K562 (cell line): ENCODE measurements around the gene POU2F3. TPM values are rescaled to one million over a fixed set of nuclear protein-coding genes. Genes with fewer than 3 reads are reported as not detected.
A peak's percentile ranks its signal among the peaks of the same experiment; 100 is the strongest.

Experiments used
- ATAC-seq: fragments of 200-7000 bp; cut with Tn5 transposase; 3 replicates; pipeline ENCODE4 v1.9.1; 2020; ENCODE audit warnings: moderate library complexity
- BruUV-seq: library from RNA; stranded (reverse); fragments of 400-500 nt; replicated peaks from 2 replicates; lab custom pipeline; 2021; lab: Mats Ljungman, UMichigan
- CTCF ChIA-PET: fragments of 300-600 bp; formaldehyde crosslinking; extraction: SDS; loops from one replicate; lab custom pipeline; 2021; ENCODE audit warnings: low intra/inter-chr PET ratio; lab: Yijun Ruan, JAX
- POLR2A ChIA-PET: fragments of 300-600, 350-650 bp; sonication (Branson Sonifier 250); formaldehyde crosslinking; extraction: SDS; loops from one replicate; lab custom pipeline; 2021; ENCODE audit warnings: antibody characterized with exemption, inconsistent platforms; lab: Yijun Ruan, JAX
- DNase-seq, 4 experiments: peaks; one replicate each; pipeline versions ENCODE4 v3.0.0 to v3.0.0-alpha.2; 2011 to 2018; ENCODE audit warnings: low spot score in 3 of 4, mixed read lengths in 3 of 4; ENCODE audit errors: extremely low read depth in 1 of 4
- FAIRE-seq: peaks from 2 replicates; lab custom pipeline; 2011; peaks lifted over from hg19 to GRCh38; lab: Jason Lieb, UNC
- H2AFZ ChIP-seq: 2 replicates; pipeline ENCODE4 v1.6.0; 2011; ENCODE audit warnings: low read depth, low read length, control low read depth, inconsistent platforms
- H3K27ac ChIP-seq: fragments of 200-600 bp; 3 replicates; pipeline ENCODE4 v1.8.0; 2011; ENCODE audit warnings: low read depth, mild to moderate bottlenecking, control low read depth, inconsistent platforms, low read length, moderate library complexity, mixed read lengths; ENCODE audit errors: extremely low read depth
- H3K27me3 ChIP-seq, 2 experiments: fragments of 300-600 bp in 1 of 2; 2 replicates in 1 of 2; 3 replicates in 1 of 2; pipeline versions ENCODE4 v1.6.0 to v1.8.0; 2011; ENCODE audit warnings: inconsistent platforms in 2 of 2, low read length in 2 of 2, mild to moderate bottlenecking in 1 of 2, mixed read lengths in 1 of 2, moderate library complexity in 1 of 2; ENCODE audit not compliant: control insufficient read depth in 2 of 2, insufficient read depth in 2 of 2
- H3K36me3 ChIP-seq: fragments of 300-600 bp; 3 replicates; pipeline ENCODE4 v1.8.0; 2011; ENCODE audit warnings: mild to moderate bottlenecking, low read length, inconsistent platforms; ENCODE audit not compliant: control insufficient read depth, insufficient read depth
- H3K4me1 ChIP-seq, 2 experiments: fragments of 200-600 bp in 1 of 2; replicated peaks in 1 of 2; 2 replicates in 1 of 2; 3 replicates in 1 of 2; pipeline versions ENCODE4 v1.5.1 to v1.8.0; 2011; ENCODE audit warnings: inconsistent platforms in 2 of 2, low read length in 2 of 2, mild to moderate bottlenecking in 1 of 2, mixed read lengths in 1 of 2, moderate library complexity in 1 of 2; ENCODE audit not compliant: control insufficient read depth in 2 of 2, insufficient read depth in 2 of 2
- H3K4me2 ChIP-seq: 2 replicates; pipeline ENCODE4 v1.6.1; 2011; ENCODE audit warnings: low read length, control low read depth, inconsistent platforms, mixed read lengths; ENCODE audit not compliant: insufficient read depth
- H3K4me3 ChIP-seq: fragments of 200-600 bp; sonication (generic), shearing (Covaris generic); 2 replicates; pipeline ENCODE4 v1.5.1; 2016; ENCODE audit warnings: control low read depth, inconsistent platforms
- H3K79me2 ChIP-seq: fragments of 200-600 bp; 3 replicates; pipeline ENCODE4 v1.8.0; 2011; ENCODE audit warnings: low read length, inconsistent platforms; ENCODE audit not compliant: control insufficient read depth, insufficient read depth
- H3K9ac ChIP-seq, 2 experiments: 2 replicates each; pipeline versions ENCODE4 v1.6.0 to v1.6.1; 2011; ENCODE audit warnings: low read depth in 2 of 2, low read length in 2 of 2, control low read depth in 1 of 2, inconsistent platforms in 1 of 2, mild to moderate bottlenecking in 1 of 2, mixed read lengths in 1 of 2; ENCODE audit not compliant: insufficient read depth in 1 of 2
- H3K9me1 ChIP-seq: one replicate; pipeline ENCODE4 v1.6.0; 2011; ENCODE audit warnings: inconsistent platforms, mild to moderate bottlenecking, low read length, moderate library complexity; ENCODE audit not compliant: control insufficient read depth, insufficient read depth
- H3K9me3 ChIP-seq: replicated peaks from 2 replicates; pipeline ENCODE4 v1.5.1; 2011; ENCODE audit warnings: low read depth, low read length, inconsistent platforms; ENCODE audit not compliant: control insufficient read depth, insufficient read depth
- H4K20me1 ChIP-seq: replicated peaks from 2 replicates; pipeline ENCODE4 v1.6.1; 2011; ENCODE audit warnings: low read length, inconsistent platforms, mixed read lengths; ENCODE audit not compliant: control insufficient read depth, insufficient read depth
- ATF1 ChIP-seq, 2 experiments: fragments of 450-650 bp in 1 of 2; IDR thresholded peaks; 2 replicates each; pipeline ENCODE4 v1.6.1; 2016; ENCODE audit warnings: missing compliant biosample characterization in 1 of 2, missing genetic modification characterization in 1 of 2
- BHLHE40 ChIP-seq: IDR thresholded peaks from 2 replicates; pipeline ENCODE4 v1.6.1; 2011; ENCODE audit warnings: low read length, improper control_type of control experiment
- CHD1 ChIP-seq: fragments of 200-600 bp; sonication (generic); IDR thresholded peaks from one replicate; pipeline ENCODE4 v1.6.1; 2012; ENCODE audit warnings: mild to moderate bottlenecking, moderate library complexity, low read length, inconsistent platforms
- DACH1 ChIP-seq: fragments of 450-650 bp; IDR thresholded peaks from 2 replicates; pipeline ENCODE4 v1.6.1; 2018; ENCODE audit not compliant: partially characterized antibody
- E2F3 ChIP-seq: fragments of 250-450 bp; sonication (Bioruptor Pico); IDR thresholded peaks from 2 replicates; pipeline ENCODE4 v1.4.0; 2020; ENCODE audit warnings: mild to moderate bottlenecking
- EGR1 ChIP-seq: fragments of 450-650 bp; conservative IDR thresholded peaks from 2 replicates; pipeline ENCODE4 v1.6.1; 2017; ENCODE audit warnings: mild to moderate bottlenecking
- ESRRB ChIP-seq: fragments of 250-450 bp; sonication (Bioruptor Pico); IDR thresholded peaks from 2 replicates; pipeline ENCODE4 v1.5.0; 2020; ENCODE audit warnings: mild to moderate bottlenecking, moderate library complexity, borderline replicate concordance
- ETV1 ChIP-seq: fragments of 450-650 bp; conservative IDR thresholded peaks from 2 replicates; pipeline ENCODE4 v1.6.1; 2016; ENCODE audit warnings: missing genetic modification characterization, control low read depth, low read depth, missing compliant biosample characterization
- FOSL1 ChIP-seq: fragments of 200-800 bp; sonication (Bioruptor generic); conservative IDR thresholded peaks from 2 replicates; pipeline ENCODE4 v1.6.1; 2016; ENCODE audit warnings: missing genetic modification characterization, missing compliant biosample characterization
- HSF4 ChIP-seq: fragments of 250-450 bp; sonication (Bioruptor Pico); IDR thresholded peaks from 2 replicates; pipeline ENCODE4 v2.1.2; 2022; ENCODE audit warnings: mild to moderate bottlenecking, moderate library complexity, borderline replicate concordance
- JUND ChIP-seq, 2 experiments: IDR thresholded peaks; 2 replicates in 1 of 2; 3 replicates in 1 of 2; pipeline ENCODE4 v1.6.1; 2011; ENCODE audit warnings: borderline replicate concordance in 2 of 2, low read depth in 2 of 2, low read length in 2 of 2, improper control_type of control experiment in 1 of 2, missing biosample characterization in 1 of 2, missing genetic modification characterization in 1 of 2, missing genetic modification reagents in 1 of 2
- KLF1 ChIP-seq: fragments of 450-650 bp; IDR thresholded peaks from 2 replicates; pipeline ENCODE4 v1.6.1; 2016; ENCODE audit warnings: missing genetic modification characterization, missing compliant biosample characterization
- MEF2A ChIP-seq: IDR thresholded peaks from 2 replicates; pipeline ENCODE4 v1.6.1; 2011; ENCODE audit warnings: low read depth, mild to moderate bottlenecking, low read length, moderate library complexity; ENCODE audit not compliant: control insufficient read depth
- MTA3 ChIP-seq: fragments of 450-650 bp; formaldehyde crosslinking; IDR thresholded peaks from 2 replicates; pipeline ENCODE4 v1.6.1; 2017; ENCODE audit warnings: mild to moderate bottlenecking, borderline replicate concordance
- PRMT5 ChIP-seq: sonication (generic); formaldehyde crosslinking; IDR thresholded peaks from 2 replicates; pipeline ENCODE4 v1.5.0; 2020; ENCODE audit warnings: missing genetic modification reagents
- SMAD4 ChIP-seq: fragments of 250-450 bp; sonication (Bioruptor Pico); conservative IDR thresholded peaks from 2 replicates; pipeline ENCODE4 v1.8.0; 2021; ENCODE audit warnings: inconsistent platforms, mild to moderate bottlenecking, moderate library complexity
- TAF7 ChIP-seq: fragments of 450-650 bp; IDR thresholded peaks from 2 replicates; pipeline ENCODE4 v1.6.1; 2016; ENCODE audit warnings: missing genetic modification characterization, missing compliant biosample characterization
- ZNF224 ChIP-seq: sonication (generic); formaldehyde crosslinking; IDR thresholded peaks from 2 replicates; pipeline ENCODE4 v1.8.0; 2022; ENCODE audit warnings: mild to moderate bottlenecking, missing genetic modification reagents
- ZNF311 ChIP-seq: fragments of 250-450 bp; sonication (Bioruptor Pico); IDR thresholded peaks from 2 replicates; pipeline ENCODE4 v1.4.0; 2020; ENCODE audit warnings: mild to moderate bottlenecking, moderate library complexity
- ZNF75A ChIP-seq: fragments of 450-650 bp; formaldehyde crosslinking; IDR thresholded peaks from 2 replicates; pipeline ENCODE4 v1.4.0; 2020; ENCODE audit warnings: mild to moderate bottlenecking
- whole genome bisulfite sequencing: fragments of 100-300 bp; shearing (Covaris generic); methylation state at CpG from one replicate; pipeline ENCODE4 v1.1.6; 2016; ENCODE audit warnings: low coverage, mixed read lengths; ENCODE audit not compliant: insufficient coverage; ENCODE audit errors: missing lambda C conversion rate; 5-methylcytosine and 5-hydroxymethylcytosine counted together
- in situ Hi-C: fragments of 300-500 bp; cut with MboI; formaldehyde crosslinking; loops from 4 replicates; pipeline ENCODE4 v1.15.0; 2018; ENCODE audit warnings: inconsistent platforms, mixed read lengths
- intact Hi-C: fragments of 100-400 bp; cut with micrococcal nuclease; formaldehyde crosslinking; loops from 2 replicates; pipeline ENCODE4 v1.14.2; 2022
- polyA plus RNA-seq, 8 experiments: library from polyadenylated mRNA; depleted of rRNA in 4 of 8; stranded (reverse) in 5 of 8; unstranded in 3 of 8; fragments of >200 nt; fragmentation: Nextera tagmentation in 2 of 8; fragmentation: Illumina TruSeq in 1 of 8; extraction: Ambion mirVana in 2 of 8; extraction: Trizol in 1 of 8; gene quantifications; 2 replicates each; pipeline versions ENCODE4 v1.2.1 to v1.2.3, GENCODE V29; 2011 to 2014; ENCODE audit warnings: inconsistent platforms in 1 of 8, missing spikeins in 1 of 8
- total RNA-seq, 7 experiments: library from RNA; depleted of rRNA in 6 of 7; stranded (reverse); fragments of >200 nt in 6 of 7; fragmentation: Illumina TruSeq in 2 of 7; extraction: Trizol in 2 of 7; gene quantifications; 2 replicates each; pipeline versions ENCODE4 v1.2.1 to v1.2.3, GENCODE V29; 2011 to 2021; ENCODE audit warnings: low replicate concordance in 1 of 7
- TF ChIP-seq, protein P1 (sequence below), 2 experiments: fragments of 450-650 bp in 1 of 2; sonication (generic) in 1 of 2; formaldehyde crosslinking in 1 of 2; IDR thresholded peaks in 1 of 2; conservative IDR thresholded peaks in 1 of 2; 2 replicates each; pipeline versions ENCODE4 v1.6.1 to v1.8.1; 2016 to 2023; ENCODE audit warnings: mild to moderate bottlenecking in 2 of 2, moderate library complexity in 2 of 2, inconsistent platforms in 1 of 2, missing genetic modification reagents in 1 of 2
- TF ChIP-seq, protein P2 (sequence below): fragments of 450-650 bp; formaldehyde crosslinking; IDR thresholded peaks from 2 replicates; pipeline ENCODE4 v1.4.0; 2020; ENCODE audit warnings: mild to moderate bottlenecking, moderate library complexity

The POU2F3 gene
- total and polyA plus RNA-seq, 9 of the 15 experiments (the other 6 are each of a cell fraction or from before 2014, with no cell fraction given): not detected

DNA sequence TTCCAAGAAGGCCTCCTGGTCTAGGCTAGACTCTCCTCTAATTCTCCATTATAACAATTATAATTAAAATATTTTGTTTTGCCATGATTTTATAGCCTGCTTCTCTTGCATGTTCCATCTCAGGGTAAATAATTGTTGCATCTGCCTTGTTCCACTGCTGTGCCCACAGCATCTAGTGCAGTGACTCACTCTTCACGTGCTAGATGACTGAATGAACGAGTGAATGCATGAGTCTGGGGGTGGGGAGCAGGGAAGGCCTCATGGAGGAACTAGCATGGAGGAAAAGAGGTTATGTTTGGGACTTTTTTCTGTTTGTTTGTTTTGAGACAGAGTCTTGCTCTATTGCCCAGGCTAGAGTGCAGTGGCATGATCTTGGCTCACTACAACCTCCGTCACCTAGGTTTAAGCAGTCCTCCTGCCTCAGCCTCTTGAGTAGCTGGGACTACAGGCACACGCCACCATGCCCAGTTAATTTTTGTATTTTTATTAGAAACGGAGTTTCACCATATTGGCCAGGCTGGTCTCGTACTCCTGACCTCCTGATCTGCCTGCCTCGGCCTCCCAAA is 34.3 kb upstream of the POU2F3 start:
- Histone ChIP-seq H3K27ac (no peak overlapping the region), H3K9me3 (no peaks in the 10 kb centered on the region), H3K4me2 (no peak overlapping the region), H3K4me1 (peaks cover 7 to 11% of the 10 kb centered on the region in 2 experiments; a peak in 4 of 5 replicates), H2AFZ (no peak overlapping the region), H3K9me1 (no peaks in the 10 kb centered on the region), H3K27me3 (peaks cover 2 to 11% of the 10 kb centered on the region in 2 experiments; a peak in 2 of 5 replicates), H3K4me3 (no peak overlapping the region), H4K20me1 (no peaks in the 10 kb centered on the region), H3K36me3 (no peaks in the 10 kb centered on the region), H3K79me2 (no peaks in the 10 kb centered on the region), H3K9ac (no peak overlapping the region)
- no TSS peak for BruUV-seq
- POLR2A ChIA-PET: interaction anchor here (0.5 to 0.6 kb wide), 2 partner anchors 22 to 40 kb away, joined by 3 read pairs; no protein-coding TSS in a partner anchor
- 31% methylated on average over 7 of the region's 7 CpGs for WGBS
- in situ Hi-C loops: no loop called here
- intact Hi-C loops: no loop called here
- FAIRE-seq (no peak), ATAC-seq (no peak), DNase-seq (no peak)
- CTCF ChIA-PET: no interaction called here
- TF ChIP-seq TAF7 (tag) (no peak), HSF4 (no peak), FOSL1 (tag) (peak; percentile 90), ETV1 (tag) (no peak), JUND (IDR thresholded peaks at IDR 0.05; ENCODE audit: borderline replicate concordance, low read depth, low read length) (peak; percentile 78; the same call in 1 of the 2 replicates), JUND (tag; IDR thresholded peaks at IDR 0.05; ENCODE audit: borderline replicate concordance, low read depth, low read length) (no peak), MTA3 (no peak), DACH1 (no peak), E2F3 (no peak), ZNF311 (CRISPR knock-in tag) (no peak), BHLHE40 (peak; percentile 82), ESRRB (CRISPR knock-in tag) (no peak), PRMT5 (CRISPR knock-in tag) (no peak), MEF2A (no peak), ATF1 (CRISPR knock-in tag; IDR thresholded peaks at IDR 0.05) (no peak), ATF1 (tag; IDR thresholded peaks at IDR 0.05) (no peak), EGR1 (no peak), ZNF224 (CRISPR knock-in tag) (no peak), SMAD4 (CRISPR knock-in tag) (no peak), KLF1 (tag) (no peak), CHD1 (no peak), ZNF75A (CRISPR knock-in tag) (no peak)
- TF ChIP-seq, protein P1, sequence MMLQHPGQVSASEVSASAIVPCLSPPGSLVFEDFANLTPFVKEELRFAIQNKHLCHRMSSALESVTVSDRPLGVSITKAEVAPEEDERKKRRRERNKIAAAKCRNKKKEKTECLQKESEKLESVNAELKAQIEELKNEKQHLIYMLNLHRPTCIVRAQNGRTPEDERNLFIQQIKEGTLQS (IDR thresholded peaks at IDR 0.05): peak; percentile 71
- TF ChIP-seq, protein P1 (CRISPR knock-in tag; conservative IDR thresholded peaks at IDR 0.05): no peak
- TF ChIP-seq, protein P2, sequence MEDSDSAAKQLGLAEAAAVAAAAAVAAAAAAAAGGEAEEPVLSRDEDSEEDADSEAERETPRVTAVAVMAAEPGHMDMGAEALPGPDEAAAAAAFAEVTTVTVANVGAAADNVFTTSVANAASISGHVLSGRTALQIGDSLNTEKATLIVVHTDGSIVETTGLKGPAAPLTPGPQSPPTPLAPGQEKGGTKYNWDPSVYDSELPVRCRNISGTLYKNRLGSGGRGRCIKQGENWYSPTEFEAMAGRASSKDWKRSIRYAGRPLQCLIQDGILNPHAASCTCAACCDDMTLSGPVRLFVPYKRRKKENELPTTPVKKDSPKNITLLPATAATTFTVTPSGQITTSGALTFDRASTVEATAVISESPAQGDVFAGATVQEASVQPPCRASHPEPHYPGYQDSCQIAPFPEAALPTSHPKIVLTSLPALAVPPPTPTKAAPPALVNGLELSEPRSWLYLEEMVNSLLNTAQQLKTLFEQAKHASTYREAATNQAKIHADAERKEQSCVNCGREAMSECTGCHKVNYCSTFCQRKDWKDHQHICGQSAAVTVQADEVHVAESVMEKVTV: no peak
